Esophagus squamous epithelium (tissue), 4 donors: ENCODE data around the gene ATP12A.

ENCODE experiments used
- POLR2A ChIP-seq, 4 donors: fragments of 450-650 bp; IDR thresholded peaks; one replicate each; pipeline ENCODE4 v1.6.1; 2017; ENCODE audit warnings: antibody characterized with exemption in 4 of 4, mild to moderate bottlenecking in 4 of 4, moderate library complexity in 3 of 4
- TF ChIP-seq, protein P1 (sequence below), 6 experiments: fragments of 450-650 bp in 4 of 6; fragments of 200-600 bp in 2 of 6; sonication (generic) in 2 of 6; IDR thresholded peaks; one replicate each; pipeline ENCODE4 v1.5.1; 2016 to 2019; ENCODE audit warnings: antibody characterized with exemption in 6 of 6, mild to moderate bottlenecking in 4 of 6, moderate library complexity in 4 of 6

DNA sequence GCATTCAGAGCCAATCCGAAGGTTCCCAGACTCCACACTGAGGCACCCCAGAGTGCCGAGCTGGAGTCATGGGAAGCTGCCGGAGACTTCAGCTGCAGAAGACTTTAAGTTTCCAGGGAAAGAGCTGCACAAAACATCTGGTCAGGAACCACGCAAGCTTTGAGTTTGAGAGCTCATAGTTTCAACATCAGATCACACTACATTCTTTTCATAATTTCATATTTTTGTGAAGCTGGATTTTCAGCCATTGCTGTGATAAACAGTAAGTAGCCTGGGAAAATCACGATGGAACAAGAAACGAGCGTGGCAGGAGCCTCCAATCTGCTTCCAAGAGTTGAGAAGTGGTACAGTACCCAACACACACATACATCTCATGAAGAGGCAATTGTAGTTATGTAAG is 25.5 kb upstream of the ATP12A start:
- TF ChIP-seq POLR2A (IDR thresholded peaks at IDR 0.05): no peak
- TF ChIP-seq, protein P1, sequence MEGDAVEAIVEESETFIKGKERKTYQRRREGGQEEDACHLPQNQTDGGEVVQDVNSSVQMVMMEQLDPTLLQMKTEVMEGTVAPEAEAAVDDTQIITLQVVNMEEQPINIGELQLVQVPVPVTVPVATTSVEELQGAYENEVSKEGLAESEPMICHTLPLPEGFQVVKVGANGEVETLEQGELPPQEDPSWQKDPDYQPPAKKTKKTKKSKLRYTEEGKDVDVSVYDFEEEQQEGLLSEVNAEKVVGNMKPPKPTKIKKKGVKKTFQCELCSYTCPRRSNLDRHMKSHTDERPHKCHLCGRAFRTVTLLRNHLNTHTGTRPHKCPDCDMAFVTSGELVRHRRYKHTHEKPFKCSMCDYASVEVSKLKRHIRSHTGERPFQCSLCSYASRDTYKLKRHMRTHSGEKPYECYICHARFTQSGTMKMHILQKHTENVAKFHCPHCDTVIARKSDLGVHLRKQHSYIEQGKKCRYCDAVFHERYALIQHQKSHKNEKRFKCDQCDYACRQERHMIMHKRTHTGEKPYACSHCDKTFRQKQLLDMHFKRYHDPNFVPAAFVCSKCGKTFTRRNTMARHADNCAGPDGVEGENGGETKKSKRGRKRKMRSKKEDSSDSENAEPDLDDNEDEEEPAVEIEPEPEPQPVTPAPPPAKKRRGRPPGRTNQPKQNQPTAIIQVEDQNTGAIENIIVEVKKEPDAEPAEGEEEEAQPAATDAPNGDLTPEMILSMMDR (IDR thresholded peaks at IDR 0.05): no peak
